ENCODE results near the gene JPT2. TPM values are rescaled to one million over a fixed set of nuclear protein-coding genes. Genes with fewer than 3 reads are reported as not detected.
"Not testable (repeated sequence)": the region's sequence is repeated elsewhere in the genome, so short reads cannot be mapped to it uniquely, and the experiment has no call there.

Gene JPT2
- total RNA-seq, 2 donors from 2014 or later = 11.6 to 14.4 TPM

DNA sequence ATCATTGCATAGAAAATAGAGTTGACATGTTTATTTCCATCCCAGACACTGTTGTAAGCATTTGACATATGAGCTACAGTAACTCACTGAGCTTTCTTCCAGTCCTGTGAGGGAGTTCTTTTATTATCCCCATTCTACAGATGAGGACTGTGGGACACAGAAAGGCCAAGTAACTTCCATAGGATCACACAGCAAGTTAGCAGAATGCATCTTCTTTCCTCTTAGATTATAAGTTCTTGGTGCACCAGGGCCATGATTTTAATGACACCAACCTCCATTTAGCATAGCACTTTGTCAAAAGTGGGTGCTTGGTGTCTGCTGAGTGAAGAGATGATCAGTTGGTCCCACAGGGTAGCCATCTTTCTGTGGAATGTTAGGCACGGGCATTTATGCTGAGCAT is 12.7 kb downstream of the JPT2 start:
- no peak overlapping the region for H3K4me3 Mint-ChIP-seq
- H3K4me1 Mint-ChIP-seq = peaks cover 4% of the 10 kb centered on the region
- DNase-seq = no peak
- no peaks in the 10 kb centered on the region for H3K27me3 Mint-ChIP-seq
- H3K9me3 ChIP-seq (ENCODE audit: control insufficient read depth, low read length, poor library complexity, severe bottlenecking) = no peaks in the 10 kb centered on the region
- no peaks in the 10 kb centered on the region for H3K36me3 Mint-ChIP-seq (ENCODE audit: low read depth)
- H3K27ac Mint-ChIP-seq = peak overlapping the region; percentile 3
- no peak for ATAC-seq

DNA sequence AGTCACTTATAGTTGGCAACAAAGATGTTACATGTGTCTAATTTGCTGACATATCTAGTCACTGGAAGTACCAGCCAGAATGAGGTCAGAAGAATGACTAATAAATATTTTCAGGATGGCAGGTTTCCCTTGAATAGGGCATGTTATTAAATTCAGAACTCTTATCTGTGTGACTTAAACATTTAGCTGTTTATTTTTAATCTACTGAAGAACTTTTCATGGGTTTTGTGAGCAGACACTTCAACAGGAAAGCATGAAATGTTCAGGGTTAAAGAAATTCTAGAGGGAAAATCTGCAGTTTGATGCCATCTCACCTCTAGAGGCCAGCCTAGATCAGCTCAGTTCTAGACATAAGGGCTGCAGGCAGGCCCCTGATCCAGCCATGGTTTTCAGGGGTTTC is 13.2 kb downstream of the JPT2 start:
- H3K27me3 Mint-ChIP-seq = no peaks in the 10 kb centered on the region
- no peaks in the 10 kb centered on the region for H3K36me3 Mint-ChIP-seq (ENCODE audit: low read depth)
- no peak overlapping the region for H3K4me3 Mint-ChIP-seq
- DNase-seq (no peak), ATAC-seq (no peak)
- peaks cover 4% of the 10 kb centered on the region for H3K4me1 Mint-ChIP-seq
- H3K27ac Mint-ChIP-seq = no peak overlapping the region
- H3K9me3 ChIP-seq (ENCODE audit: control insufficient read depth, low read length, poor library complexity, severe bottlenecking) = no peaks in the 10 kb centered on the region

DNA sequence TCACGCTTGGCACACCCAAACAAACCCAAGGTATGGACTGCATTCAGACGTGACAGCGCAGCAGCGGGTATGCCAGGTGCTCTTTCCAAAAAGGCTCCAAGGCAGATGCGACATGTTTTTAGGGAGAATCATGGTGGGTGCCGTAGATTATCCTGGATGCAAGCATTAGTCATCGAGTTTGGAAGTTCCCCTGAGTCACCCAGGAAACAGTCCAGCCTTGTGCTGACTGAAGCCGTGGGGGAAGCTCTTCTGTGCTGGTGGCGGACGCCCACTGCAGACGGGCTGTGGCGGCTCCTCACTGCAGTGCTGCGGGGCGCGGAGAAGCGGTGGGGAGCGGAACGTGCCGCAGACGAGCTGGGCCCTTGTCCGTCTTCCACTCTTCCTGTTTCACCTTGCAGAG is 13.9 kb downstream of the JPT2 start:
- no peak for DNase-seq
- Mint-ChIP-seq H3K4me3 (no peak overlapping the region), H3K36me3 (ENCODE audit: low read depth) (no peaks in the 10 kb centered on the region), H3K27ac (no peak overlapping the region), H3K27me3 (no peaks in the 10 kb centered on the region), H3K4me1 (peaks cover 4% of the 10 kb centered on the region)
- no peak for ATAC-seq
- no peaks in the 10 kb centered on the region for H3K9me3 ChIP-seq (ENCODE audit: control insufficient read depth, low read length, poor library complexity, severe bottlenecking)

DNA sequence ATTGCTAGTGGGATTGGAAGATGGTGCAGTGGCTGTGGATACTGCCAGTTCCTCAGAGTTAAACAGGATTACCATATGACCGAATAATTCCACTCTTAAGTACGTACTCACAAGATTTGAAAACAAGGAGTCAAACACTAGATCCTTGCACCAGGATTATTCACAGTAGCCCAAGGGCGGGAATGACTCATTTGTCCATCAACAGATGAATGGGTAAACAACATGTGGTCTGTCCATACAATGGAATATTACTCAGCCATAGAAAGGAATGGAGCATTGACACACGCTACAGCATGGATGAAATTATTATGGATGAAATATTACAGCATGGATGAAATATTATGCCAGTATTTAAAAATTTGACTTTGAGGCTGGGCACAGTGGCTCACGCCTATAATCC is 18.8 kb downstream of the JPT2 start:
- ATAC-seq = no peak
- H3K4me3 Mint-ChIP-seq = no peak overlapping the region
- peak overlapping the region; percentile 59 for H3K27ac Mint-ChIP-seq
- H3K4me1 Mint-ChIP-seq = no peaks in the 10 kb centered on the region
- H3K36me3 Mint-ChIP-seq (ENCODE audit: low read depth) = peaks cover 2% of the 10 kb centered on the region
- H3K9me3 ChIP-seq (ENCODE audit: control insufficient read depth, low read length, poor library complexity, severe bottlenecking) = no peaks in the 10 kb centered on the region
- no peaks in the 10 kb centered on the region for H3K27me3 Mint-ChIP-seq
- no peak for DNase-seq

DNA sequence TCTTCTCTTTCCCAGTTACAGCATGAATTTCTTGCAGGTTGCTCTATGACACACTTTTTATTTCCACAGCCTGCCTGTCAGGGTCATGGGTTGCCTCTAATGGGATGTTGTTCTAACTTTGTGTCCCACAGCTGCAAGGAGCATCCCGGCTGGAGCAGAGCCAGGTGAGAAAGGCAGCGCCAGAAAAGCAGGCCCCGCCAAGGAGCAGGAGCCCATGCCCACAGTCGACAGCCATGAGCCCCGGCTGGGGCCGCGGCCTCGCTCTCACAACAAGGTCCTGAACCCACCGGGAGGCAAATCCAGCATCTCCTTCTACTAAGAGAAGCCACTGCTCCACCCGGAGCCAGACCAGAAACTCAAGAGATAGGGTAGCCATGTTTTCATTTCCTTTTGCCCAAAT is 20.6 kb downstream of the JPT2 start:
- peaks cover 2% of the 10 kb centered on the region for H3K36me3 Mint-ChIP-seq (ENCODE audit: low read depth)
- H3K27me3 Mint-ChIP-seq = no peaks in the 10 kb centered on the region

DNA sequence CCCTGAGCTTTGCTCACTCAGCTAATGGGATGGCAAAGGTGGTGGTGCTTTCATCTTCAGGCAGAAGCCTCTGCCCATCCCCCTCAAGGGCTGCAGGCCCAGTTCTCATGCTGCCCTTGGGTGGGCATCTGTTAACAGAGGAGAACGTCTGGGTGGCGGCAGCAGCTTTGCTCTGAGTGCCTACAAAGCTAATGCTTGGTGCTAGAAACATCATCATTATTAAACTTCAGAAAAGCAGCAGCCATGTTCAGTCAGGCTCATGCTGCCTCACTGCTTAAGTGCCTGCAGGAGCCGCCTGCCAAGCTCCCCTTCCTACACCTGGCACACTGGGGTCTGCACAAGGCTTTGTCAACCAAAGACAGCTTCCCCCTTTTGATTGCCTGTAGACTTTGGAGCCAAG is 22.2 kb downstream of the JPT2 start:
- no peaks in the 10 kb centered on the region for H3K4me1 Mint-ChIP-seq
- ATAC-seq = no peak
- no peaks in the 10 kb centered on the region for H3K27me3 Mint-ChIP-seq
- DNase-seq = no peak
- no peak overlapping the region for H3K4me3 Mint-ChIP-seq
- H3K9me3 ChIP-seq (ENCODE audit: control insufficient read depth, low read length, poor library complexity, severe bottlenecking) = no peaks in the 10 kb centered on the region
- no peak overlapping the region for H3K27ac Mint-ChIP-seq
- peaks cover 2% of the 10 kb centered on the region for H3K36me3 Mint-ChIP-seq (ENCODE audit: low read depth)

More for the DNA sequence above, 20.6 kb downstream of the JPT2 start:
- Mint-ChIP-seq H3K27ac (no peak overlapping the region), H3K4me3 (no peak overlapping the region), H3K4me1 (no peaks in the 10 kb centered on the region)
- DNase-seq (no peak), ATAC-seq (no peak)
- no peaks in the 10 kb centered on the region for H3K9me3 ChIP-seq (ENCODE audit: control insufficient read depth, low read length, poor library complexity, severe bottlenecking)

DNA sequence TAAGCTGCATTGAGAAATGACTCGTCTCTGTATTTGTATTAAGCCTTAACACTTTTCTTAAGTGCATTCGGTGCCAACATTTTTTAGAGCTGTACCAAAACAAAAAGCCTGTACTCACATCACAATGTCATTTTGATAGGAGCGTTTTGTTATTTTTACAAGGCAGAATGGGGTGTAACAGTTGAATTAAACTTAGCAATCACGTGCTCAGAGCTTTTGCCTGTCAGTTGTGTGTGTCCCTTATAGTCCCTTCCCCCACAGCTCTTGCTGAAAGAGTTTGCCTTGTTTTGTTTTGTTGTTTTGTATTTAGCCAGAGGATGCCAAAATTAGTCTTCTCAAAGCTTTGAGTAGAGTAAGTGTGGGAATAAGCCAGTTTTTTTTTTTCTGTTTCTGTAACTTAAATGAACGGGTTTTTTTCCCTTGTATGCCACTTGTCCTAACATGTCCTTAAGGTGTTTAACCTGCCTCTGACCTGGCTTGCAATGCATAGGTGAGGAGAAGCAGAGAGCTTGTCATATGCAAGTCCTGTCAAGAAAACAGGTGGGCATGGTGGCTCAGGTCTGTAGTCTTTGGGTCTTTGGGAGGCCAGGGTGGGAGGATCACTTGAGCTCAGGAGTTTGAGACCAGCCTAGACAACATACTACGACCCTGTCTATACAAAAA is 23.3 kb downstream of the JPT2 start:
- no peaks in the 10 kb centered on the region for H3K9me3 ChIP-seq (ENCODE audit: control insufficient read depth, low read length, poor library complexity, severe bottlenecking)
- Mint-ChIP-seq H3K27me3 (no peaks in the 10 kb centered on the region), H3K4me1 (peaks cover 5% of the 10 kb centered on the region), H3K4me3 (no peak overlapping the region), H3K36me3 (ENCODE audit: low read depth) (peaks cover 6% of the 10 kb centered on the region), H3K27ac (no peak overlapping the region)
- ATAC-seq = no peak
- no peak for DNase-seq

DNA sequence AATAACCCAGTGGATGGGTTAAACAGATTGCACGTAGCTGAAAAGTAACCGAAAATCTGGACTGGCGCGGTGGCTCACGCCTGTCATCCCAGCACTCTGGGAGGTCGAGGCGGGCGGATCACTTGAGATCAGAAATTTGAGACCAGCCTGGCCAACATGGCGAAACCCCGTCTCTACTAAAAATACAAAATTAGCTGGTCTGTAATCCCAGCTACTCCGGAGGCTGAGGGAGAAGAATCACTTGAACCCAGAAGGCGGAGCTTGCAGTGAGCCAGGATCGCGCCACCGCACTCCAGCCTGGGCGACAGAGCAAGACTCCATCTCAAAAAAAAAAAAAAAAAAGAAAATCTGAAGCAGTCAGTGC is 27.2 kb downstream of the JPT2 start:
- ATAC-seq = peak; percentile 43

DNA sequence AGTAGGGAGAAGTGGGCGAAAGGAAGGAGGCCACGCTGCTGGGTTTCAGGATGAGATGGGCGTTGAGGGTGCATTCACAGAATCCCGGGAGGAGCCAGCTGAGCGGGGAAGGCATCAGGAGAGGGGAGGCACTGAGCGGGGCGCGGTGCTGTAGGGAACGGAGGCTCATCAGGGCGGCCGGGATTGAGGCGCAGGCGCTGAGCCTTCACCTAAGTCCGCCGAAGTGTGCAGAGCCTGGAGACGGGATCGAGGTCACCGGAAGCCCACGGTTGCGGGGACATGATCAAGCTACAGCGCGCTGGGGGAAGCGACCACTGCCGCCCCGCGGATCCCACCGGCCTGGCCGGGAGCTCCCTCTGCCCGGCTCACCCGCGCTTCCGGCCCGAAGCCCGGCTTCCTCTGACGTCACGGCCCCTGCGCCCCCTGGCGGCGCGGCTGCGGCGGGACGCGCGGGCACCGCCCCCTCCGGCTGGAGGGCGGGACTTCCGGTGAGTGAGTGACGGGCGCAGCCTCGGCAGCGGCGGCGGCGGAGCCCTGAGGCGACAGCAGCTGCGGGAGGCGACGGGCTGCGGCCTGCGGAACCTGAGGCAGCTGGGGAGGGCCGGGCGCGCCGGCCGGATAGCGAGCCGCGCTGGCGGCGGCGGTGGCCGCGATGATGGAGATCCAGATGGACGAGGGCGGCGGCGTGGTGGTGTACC is 27.8 kb downstream of the JPT2 start, which contains the start of gene MAPK8IP3:
MAPK8IP3 (plus strand) TSS at position 508 of the 698 bp plus-strand sequence; CDS start at position 653, 145 bp downstream.
- H3K9me3 ChIP-seq (ENCODE audit: control insufficient read depth, low read length, poor library complexity, severe bottlenecking) = no peaks in the 10 kb centered on the region
- H3K27ac Mint-ChIP-seq = peak within 1 kb of the TSS; percentile 100
- peak within 1 kb of the TSS; percentile 99 for H3K4me3 Mint-ChIP-seq
- DNase-seq (peak; percentile 95 to 99 (median 99)), ATAC-seq (peak; percentile 87)
- peaks cover 4% of the 10 kb centered on the region for H3K36me3 Mint-ChIP-seq (ENCODE audit: low read depth)
- no peaks in the 10 kb centered on the region for H3K27me3 Mint-ChIP-seq
- H3K4me1 Mint-ChIP-seq = peaks cover 24% of the 10 kb centered on the region

More for the DNA sequence above, 27.2 kb downstream of the JPT2 start:
- not testable (repeated sequence) for H3K27me3 Mint-ChIP-seq; H3K9me3 ChIP-seq (ENCODE audit: control insufficient read depth, low read length, poor library complexity, severe bottlenecking); H3K36me3 Mint-ChIP-seq (ENCODE audit: low read depth); DNase-seq
- Mint-ChIP-seq H3K4me1 (peaks cover 24% of the 10 kb centered on the region), H3K27ac (peak overlapping the region; percentile 100), H3K4me3 (peak overlapping the region; percentile 99)

DNA sequence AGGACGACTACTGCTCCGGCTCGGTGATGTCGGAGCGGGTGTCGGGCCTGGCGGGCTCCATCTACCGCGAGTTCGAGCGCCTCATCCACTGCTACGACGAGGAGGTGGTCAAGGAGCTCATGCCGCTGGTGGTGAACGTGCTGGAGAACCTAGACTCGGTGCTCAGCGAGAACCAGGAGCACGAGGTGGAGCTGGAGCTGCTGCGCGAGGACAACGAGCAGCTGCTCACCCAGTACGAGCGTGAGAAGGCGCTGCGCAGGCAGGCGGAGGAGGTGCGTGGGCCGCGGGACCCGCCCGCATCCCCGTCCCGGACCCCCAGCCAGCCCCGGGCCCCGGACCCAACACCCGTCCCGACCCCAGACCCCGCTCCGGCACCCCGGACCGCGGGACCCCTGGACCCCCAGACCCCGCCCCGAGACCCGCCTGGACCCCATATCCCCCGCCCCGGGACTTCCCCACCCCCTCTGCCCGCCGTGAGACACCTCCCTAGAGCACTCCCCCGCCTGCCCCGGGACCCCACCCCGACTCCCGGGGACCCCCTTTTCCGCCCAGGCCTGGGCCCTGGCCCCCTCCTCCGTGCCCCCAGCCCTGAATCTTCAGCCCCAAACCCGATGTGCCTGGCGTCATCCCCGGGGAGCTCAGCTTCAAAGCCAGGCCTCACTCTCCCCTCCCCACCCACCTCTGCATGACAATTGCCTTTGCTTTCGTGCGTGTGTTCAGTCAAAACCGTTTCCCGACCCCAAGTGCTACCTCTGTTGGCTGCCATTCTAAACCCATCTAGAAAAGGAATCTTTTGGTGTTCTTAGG is 28.5 kb downstream of the JPT2 start:
- peak overlapping the region; percentile 100 for H3K27ac Mint-ChIP-seq
- peaks cover 24% of the 10 kb centered on the region for H3K4me1 Mint-ChIP-seq
- H3K4me3 Mint-ChIP-seq = peak overlapping the region; percentile 99

DNA sequence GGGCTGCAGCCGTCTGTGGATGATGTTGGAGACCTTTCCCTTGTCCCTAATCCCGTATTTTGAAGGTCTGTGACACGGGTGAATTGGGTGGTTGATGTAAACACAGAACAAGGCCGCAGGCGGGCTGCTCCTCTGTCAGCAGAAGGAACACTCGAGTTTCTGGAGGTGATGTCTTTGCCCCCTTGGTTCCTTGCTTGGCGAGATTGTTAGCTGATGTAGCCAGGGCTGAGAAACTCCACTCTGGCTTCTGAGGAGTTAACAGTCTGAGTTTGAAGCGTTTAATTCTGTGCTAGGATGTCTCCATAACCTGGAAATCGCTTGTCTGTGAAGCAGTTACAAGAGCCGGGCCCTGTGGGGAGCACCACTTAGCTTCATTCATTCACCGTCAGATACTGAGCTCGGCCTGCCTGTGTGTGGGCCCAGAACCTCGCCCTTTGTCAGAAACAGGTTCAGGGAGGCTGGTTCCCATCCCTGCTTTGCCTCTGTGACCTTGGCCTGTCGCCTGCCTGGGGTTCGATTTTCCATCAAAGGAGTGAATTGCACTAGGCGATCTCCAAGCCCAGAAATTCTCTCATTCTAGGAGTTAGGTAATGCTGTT is 29.2 kb downstream of the JPT2 start:
- Mint-ChIP-seq H3K27ac (peak overlapping the region; percentile 100), H3K36me3 (ENCODE audit: low read depth) (peaks cover 4% of the 10 kb centered on the region), H3K27me3 (no peaks in the 10 kb centered on the region), H3K4me3 (peak overlapping the region; percentile 99), H3K4me1 (peaks cover 24% of the 10 kb centered on the region)
- DNase-seq = no peak
- ATAC-seq = no peak
- H3K9me3 ChIP-seq (ENCODE audit: control insufficient read depth, low read length, poor library complexity, severe bottlenecking) = no peaks in the 10 kb centered on the region

More for the DNA sequence above, 28.5 kb downstream of the JPT2 start:
- H3K36me3 Mint-ChIP-seq (ENCODE audit: low read depth) = peaks cover 4% of the 10 kb centered on the region
- H3K27me3 Mint-ChIP-seq = no peaks in the 10 kb centered on the region
- peak; percentile 44 for ATAC-seq
- no peaks in the 10 kb centered on the region for H3K9me3 ChIP-seq (ENCODE audit: control insufficient read depth, low read length, poor library complexity, severe bottlenecking)
- no peak for DNase-seq

DNA sequence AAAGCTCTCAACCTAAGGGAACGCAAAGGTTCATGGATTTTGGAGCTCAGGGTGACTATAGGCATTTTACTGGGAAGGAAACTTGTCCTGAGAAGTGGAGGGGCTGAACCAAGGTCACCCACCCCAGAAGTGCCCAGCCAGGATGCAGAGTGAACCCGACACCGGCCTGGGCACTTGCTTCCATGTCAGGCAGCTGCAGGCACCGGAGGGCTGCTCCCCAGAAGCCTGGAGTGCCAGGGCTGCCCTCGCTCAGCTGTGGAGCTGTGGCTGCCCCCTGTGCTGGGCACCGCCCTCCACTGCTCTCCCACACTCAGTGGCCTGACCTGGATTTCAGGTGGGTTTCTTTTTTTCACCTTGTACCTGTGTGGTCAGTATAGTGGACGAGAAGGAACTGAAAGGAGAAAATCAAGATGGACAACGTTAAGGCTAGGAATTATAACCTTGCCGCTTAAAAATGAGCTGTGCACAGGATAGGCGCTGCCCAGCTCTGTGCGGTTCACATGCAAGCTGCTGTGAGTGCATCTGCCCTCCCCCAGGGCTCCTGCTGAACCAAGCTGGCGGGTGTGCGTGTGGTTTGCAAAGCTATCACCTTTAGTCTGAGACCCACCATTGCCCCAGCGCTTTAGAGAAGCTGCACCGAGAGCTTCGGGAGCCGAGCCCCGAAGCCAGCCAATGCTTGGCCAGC is 30.1 kb downstream of the JPT2 start:
- H3K27ac Mint-ChIP-seq = peak overlapping the region; percentile 100

More for the DNA sequence above, 30.1 kb downstream of the JPT2 start:
- Mint-ChIP-seq H3K36me3 (ENCODE audit: low read depth) (peaks cover 4% of the 10 kb centered on the region), H3K4me3 (peak overlapping the region; percentile 99), H3K4me1 (peaks cover 28% of the 10 kb centered on the region), H3K27me3 (no peaks in the 10 kb centered on the region)
- H3K9me3 ChIP-seq (ENCODE audit: control insufficient read depth, low read length, poor library complexity, severe bottlenecking) = no peaks in the 10 kb centered on the region
- DNase-seq (no peak), ATAC-seq (no peak)
